ENCODE data around the gene DIDO1.

The DIDO1 gene

GRCh38 chr20:62958388-62959100, 32.2 kb upstream of the DIDO1 start:
- no peak overlapping the region for H3K4me3 Mint-ChIP-seq

GRCh38 chr20:62957136-62958117, 31.1 kb upstream of the DIDO1 start:
- Mint-ChIP-seq H3K9me3 (no peaks in the 10 kb centered on the region), H3K4me1 (peaks cover 34% of the 10 kb centered on the region), H3K4me3 (no peak overlapping the region), H3K36me3 (peaks cover 5% of the 10 kb centered on the region), H3K27me3 (peaks cover 4% of the 10 kb centered on the region), H3K27ac (no peak overlapping the region)
- CTCF ChIA-PET = no interaction called here
- no peak for DNase-seq

More at GRCh38 chr20:62958388-62959100, 32.2 kb upstream of the DIDO1 start:
- Mint-ChIP-seq H3K27me3 (peaks cover 4% of the 10 kb centered on the region), H3K36me3 (peaks cover 5% of the 10 kb centered on the region), H3K27ac (no peak overlapping the region), H3K9me3 (no peaks in the 10 kb centered on the region), H3K4me1 (peaks cover 30% of the 10 kb centered on the region)
- DNase-seq = no peak
- CTCF ChIA-PET = no interaction called here

- CTCF ChIA-PET = no interaction called here
- no peaks in the 10 kb centered on the region for H3K9me3 Mint-ChIP-seq
- H3K27ac Mint-ChIP-seq = peak overlapping the region; percentile 52
- no peak overlapping the region for H3K4me3 Mint-ChIP-seq
- peaks cover 6% of the 10 kb centered on the region for H3K36me3 Mint-ChIP-seq
- H3K27me3 Mint-ChIP-seq = peaks cover 4% of the 10 kb centered on the region
- no peak for DNase-seq
- H3K4me1 Mint-ChIP-seq = peaks cover 42% of the 10 kb centered on the region
These were observed 30.3 kb upstream of the DIDO1 start for GRCh38 chr20:62956387-62957135.

GRCh38 chr20:62955519-62956386, 29.4 kb upstream of the DIDO1 start:
- no peak overlapping the region for H3K4me3 Mint-ChIP-seq
- CTCF ChIA-PET = interaction anchor here (1.1 kb wide), 1 partner anchor 30 kb away, joined by 4 read pairs; no protein-coding TSS in a partner anchor
- peaks cover 4% of the 10 kb centered on the region for H3K27me3 Mint-ChIP-seq
- H3K36me3 Mint-ChIP-seq = peaks cover 11% of the 10 kb centered on the region
- no peak for DNase-seq
- no peaks in the 10 kb centered on the region for H3K9me3 Mint-ChIP-seq
- H3K27ac Mint-ChIP-seq = peak overlapping the region; percentile 97
- peaks cover 49% of the 10 kb centered on the region for H3K4me1 Mint-ChIP-seq

- Mint-ChIP-seq H3K27ac (peak overlapping the region; percentile 97), H3K4me3 (peak overlapping the region; percentile 80), H3K4me1 (peaks cover 43% of the 10 kb centered on the region), H3K9me3 (peaks cover 3% of the 10 kb centered on the region), H3K27me3 (peaks cover 4% of the 10 kb centered on the region), H3K36me3 (peaks cover 27% of the 10 kb centered on the region)
- CTCF ChIA-PET = interaction anchor here (0.6 to 1.9 kb wide), 7 partner anchors 13 to 54 kb away, joined by 3 to 10 read pairs (median 3); no protein-coding TSS in a partner anchor
- peak; percentile 93 for DNase-seq
These were observed 27.8 kb upstream of the DIDO1 start for GRCh38 chr20:62953839-62954703.

GRCh38 chr20:62952968-62953838, 26.9 kb upstream of the DIDO1 start:
- peaks cover 43% of the 10 kb centered on the region for H3K4me1 Mint-ChIP-seq
- CTCF ChIA-PET = interaction anchor here (1.1 to 1.9 kb wide), 4 partner anchors 17 to 53 kb away, joined by 3 to 10 read pairs (median 4); no protein-coding TSS in a partner anchor
- DNase-seq = no peak
- H3K4me3 Mint-ChIP-seq = peak overlapping the region; percentile 80
- H3K27me3 Mint-ChIP-seq = peaks cover 4% of the 10 kb centered on the region
- peaks cover 6% of the 10 kb centered on the region for H3K9me3 Mint-ChIP-seq
- H3K27ac Mint-ChIP-seq = peak overlapping the region; percentile 97
- peaks cover 36% of the 10 kb centered on the region for H3K36me3 Mint-ChIP-seq

- peak within 1 kb of the TSS; percentile 80 for H3K4me3 Mint-ChIP-seq
- H3K9me3 Mint-ChIP-seq = peaks cover 6% of the 10 kb centered on the region
- H3K4me1 Mint-ChIP-seq = peaks cover 43% of the 10 kb centered on the region
- H3K36me3 Mint-ChIP-seq = peaks cover 40% of the 10 kb centered on the region
- peak; percentile 77 for DNase-seq
- CTCF ChIA-PET = interaction anchor here (1.9 kb wide), 1 partner anchor 20 kb away, joined by 10 read pairs; no protein-coding TSS in a partner anchor
- H3K27me3 Mint-ChIP-seq = peaks cover 4% of the 10 kb centered on the region
- peak within 1 kb of the TSS; percentile 97 for H3K27ac Mint-ChIP-seq
These were observed 26.2 kb upstream of the DIDO1 start, which contains the start of gene SLC17A9 for GRCh38 chr20:62952373-62952967. Gene SLC17A9 (plus strand): TSS chr20:62952709. CDS start chr20:62952831, 122 bp downstream.

GRCh38 chr20:62951896-62952372, 25.6 kb upstream of the DIDO1 start:
- DNase-seq = no peak
- CTCF ChIA-PET = no interaction called here
- H3K27ac Mint-ChIP-seq = peak overlapping the region; percentile 87
- peaks cover 43% of the 10 kb centered on the region for H3K4me1 Mint-ChIP-seq
- peaks cover 3% of the 10 kb centered on the region for H3K27me3 Mint-ChIP-seq
- H3K4me3 Mint-ChIP-seq = peak overlapping the region; percentile 80
- peaks cover 45% of the 10 kb centered on the region for H3K36me3 Mint-ChIP-seq
- peaks cover 6% of the 10 kb centered on the region for H3K9me3 Mint-ChIP-seq

- H3K4me3 Mint-ChIP-seq = peak overlapping the region; percentile 13
- peak overlapping the region; percentile 57 for H3K27ac Mint-ChIP-seq
- H3K9me3 Mint-ChIP-seq = peaks cover 6% of the 10 kb centered on the region
- H3K27me3 Mint-ChIP-seq = no peaks in the 10 kb centered on the region
- H3K4me1 Mint-ChIP-seq = peaks cover 43% of the 10 kb centered on the region
- H3K36me3 Mint-ChIP-seq = peaks cover 49% of the 10 kb centered on the region
- no peak for DNase-seq
- CTCF ChIA-PET = interaction anchor here (0.9 to 1.0 kb wide), 2 partner anchors 30 to 33 kb away, joined by 3 to 4 read pairs; no protein-coding TSS in a partner anchor
These were observed 25.0 kb upstream of the DIDO1 start for GRCh38 chr20:62951143-62951895.

- CTCF ChIA-PET = interaction anchor here (0.9 to 1.0 kb wide), 2 partner anchors 29 to 32 kb away, joined by 3 to 4 read pairs; no protein-coding TSS in a partner anchor
- Mint-ChIP-seq H3K4me1 (peaks cover 39% of the 10 kb centered on the region), H3K9me3 (peaks cover 6% of the 10 kb centered on the region), H3K27me3 (no peaks in the 10 kb centered on the region), H3K4me3 (no peak overlapping the region), H3K36me3 (peaks cover 55% of the 10 kb centered on the region), H3K27ac (no peak overlapping the region)
- no peak for DNase-seq
These were observed 24.4 kb upstream of the DIDO1 start for GRCh38 chr20:62950741-62951140.

All from activated naive CD4-positive, alpha-beta T cell treated with anti-CD3 and anti-CD28 coated beads, Interleukin-2, amount 10 ng/mL, durations not matched to agents 7 days and 5 days (primary cell).